Thoracic aorta (tissue), 2 donors: ENCODE results near the gene TMEM187. TPM values are rescaled to one million over a fixed set of nuclear protein-coding genes. Genes with fewer than 3 reads are reported as not detected.
A peak's percentile ranks its signal among the peaks of the same experiment; 100 is the strongest.

Experiments
- ATAC-seq: fragments of 150-250 bp; one replicate; pipeline ENCODE4 v1.8.0; 2017; ENCODE audit warnings: low read depth; ENCODE audit not compliant: insufficient number of reproducible peaks, low FRiP score
- DNase-seq: peaks from one replicate; pipeline ENCODE4 v3.0.0-alpha.2; 2020; ENCODE audit warnings: low spot score
- H3K27ac ChIP-seq, 2 donors: fragments of 200-600 bp; sonication (generic); 1 replicate in 1 of 2; 2 replicates in 1 of 2; pipeline ENCODE4 v1.5.1; 2016; ENCODE audit warnings: mild to moderate bottlenecking in 2 of 2, moderate library complexity in 2 of 2
- H3K27me3 ChIP-seq: fragments of 200-600 bp; sonication (generic); replicated peaks from 2 replicates; pipeline ENCODE4 v1.6.0; 2016; ENCODE audit warnings: mild to moderate bottlenecking; ENCODE audit not compliant: insufficient read depth
- H3K36me3 ChIP-seq: fragments of 200-600 bp; sonication (generic); one replicate; pipeline ENCODE4 v1.5.1; 2016
- H3K4me1 ChIP-seq, 2 donors: fragments of 200-600 bp; sonication (generic); 1 replicate in 1 of 2; 2 replicates in 1 of 2; pipeline versions ENCODE4 v1.5.1 to v1.6.0; 2016; ENCODE audit warnings: low read depth in 2 of 2, mild to moderate bottlenecking in 1 of 2; ENCODE audit not compliant: control insufficient read depth in 1 of 2
- H3K4me3 ChIP-seq: fragments of 200-600 bp; sonication (generic); 2 replicates; pipeline ENCODE4 v1.5.1; 2016; ENCODE audit warnings: mild to moderate bottlenecking
- H3K9me3 ChIP-seq: fragments of 200-600 bp; sonication (generic); 2 replicates; pipeline ENCODE4 v1.5.1; 2016
- CTCF ChIP-seq: fragments of 200-600 bp; sonication (generic); IDR thresholded peaks from one replicate; pipeline ENCODE4 v1.5.1; 2019; ENCODE audit warnings: antibody characterized with exemption
- total RNA-seq, 2 donors: library from RNA; depleted of rRNA; stranded (reverse); fragments of >200 nt; gene quantifications; one replicate each; pipeline versions ENCODE4 v1.1.0 to v1.2.3, GENCODE V29; 2016

Gene TMEM187
- total RNA-seq, 2 donors from 2014 or later = 0.78 to 23.4 TPM

GRCh38 chrX:153931748-153932147, 40.8 kb upstream of the TMEM187 start:
- no peak for DNase-seq
- Histone ChIP-seq H3K36me3 (peaks cover 6% of the 10 kb centered on the region), H3K4me1 (peaks cover 3 to 18% of the 10 kb centered on the region in 2 donors), H3K27ac (no peak overlapping the region), H3K4me3 (no peak overlapping the region), H3K9me3 (no peaks in the 10 kb centered on the region), H3K27me3 (no peaks in the 10 kb centered on the region)
- no peak for TF ChIP-seq CTCF
- ATAC-seq = no peak

- no peak for ATAC-seq
- H3K4me1 ChIP-seq = peaks cover 3 to 14% of the 10 kb centered on the region in 2 donors
- no peak for TF ChIP-seq CTCF
These were observed 40.2 kb upstream of the TMEM187 start for GRCh38 chrX:153932220-153932915.

GRCh38 chrX:153933748-153934147, 38.8 kb upstream of the TMEM187 start:
- peaks cover 6% of the 10 kb centered on the region for H3K36me3 ChIP-seq
- no peaks in the 10 kb centered on the region for H3K9me3 ChIP-seq
- DNase-seq = no peak
- peak overlapping the region; percentile 77 for H3K4me3 ChIP-seq
- H3K27me3 ChIP-seq = no peaks in the 10 kb centered on the region
- no peak overlapping the region for H3K27ac ChIP-seq
- no peak for ATAC-seq
- no peak for TF ChIP-seq CTCF
- H3K4me1 ChIP-seq = peaks cover 3 to 14% of the 10 kb centered on the region in 2 donors

More at GRCh38 chrX:153932220-153932915, 40.2 kb upstream of the TMEM187 start:
- H3K4me3 ChIP-seq = no peak overlapping the region
- no peak overlapping the region for H3K27ac ChIP-seq
- H3K27me3 ChIP-seq = no peaks in the 10 kb centered on the region
- no peaks in the 10 kb centered on the region for H3K9me3 ChIP-seq
- H3K36me3 ChIP-seq = peaks cover 6% of the 10 kb centered on the region
- no peak for DNase-seq

- no peaks in the 10 kb centered on the region for H3K9me3 ChIP-seq
- H3K4me1 ChIP-seq = peaks cover 3 to 14% of the 10 kb centered on the region in 2 donors
- no peaks in the 10 kb centered on the region for H3K27me3 ChIP-seq
- peak overlapping the region; percentile 77 for H3K4me3 ChIP-seq
- TF ChIP-seq CTCF = no peak
- no peak for DNase-seq
- peaks cover 6% of the 10 kb centered on the region for H3K36me3 ChIP-seq
- H3K27ac ChIP-seq = peak overlapping the region in 1 of 2 donors; percentile 12
- no peak for ATAC-seq
These were observed 38.3 kb upstream of the TMEM187 start for GRCh38 chrX:153934148-153934761.

- no peak for DNase-seq
- peak within 1 kb of the TSS in 1 of 2 donors; percentile 12 for H3K27ac ChIP-seq
- ATAC-seq = peak; percentile 70
- H3K4me1 ChIP-seq = peaks cover 3 to 14% of the 10 kb centered on the region in 2 donors
- TF ChIP-seq CTCF = no peak
- H3K27me3 ChIP-seq = no peaks in the 10 kb centered on the region
- H3K4me3 ChIP-seq = peak within 1 kb of the TSS; percentile 77
- peaks cover 6% of the 10 kb centered on the region for H3K36me3 ChIP-seq
- no peaks in the 10 kb centered on the region for H3K9me3 ChIP-seq
These were observed 37.7 kb upstream of the TMEM187 start, which contains the start of gene NAA10 for GRCh38 chrX:153934762-153935325. NAA10 (minus strand) TSS chrX:153935037; CDS start chrX:153934904, 133 bp downstream.
